Esophagus squamous epithelium (tissue), 5 donors: ENCODE data around the gene COQ7. TPM values are rescaled to one million over a fixed set of nuclear protein-coding genes. Genes with fewer than 3 reads are reported as not detected.

ENCODE experiments used
- DNase-seq: peaks from one replicate; lab custom pipeline; 2025; lab: John Stamatoyannopoulos, UW
- H3K27ac ChIP-seq, 4 donors: fragments of 200-600 bp; sonication (generic); one replicate each; pipeline ENCODE4 v1.5.1; 2016 to 2019; ENCODE audit warnings: mild to moderate bottlenecking in 1 of 4
- H3K27me3 ChIP-seq, 4 donors: fragments of 200-600 bp; sonication (generic); 1 replicate in 3 of 4; 2 replicates in 1 of 4; pipeline versions ENCODE4 v1.5.1 to v1.6.0; 2017 to 2021; ENCODE audit warnings: antibody characterized with exemption in 1 of 4
- H3K36me3 ChIP-seq, 3 donors: fragments of 200-600 bp; sonication (generic); one replicate each; pipeline ENCODE4 v1.5.1; 2016 to 2019
- H3K4me1 ChIP-seq, 3 donors: fragments of 200-600 bp; sonication (generic); one replicate each; pipeline ENCODE4 v1.5.1; 2017 to 2019
- H3K4me3 ChIP-seq, 4 donors: fragments of 200-600 bp; sonication (generic); 1 replicate in 3 of 4; 2 replicates in 1 of 4; pipeline ENCODE4 v1.5.1; 2016 to 2019; ENCODE audit warnings: mild to moderate bottlenecking in 2 of 4, moderate library complexity in 1 of 4
- H3K9me3 ChIP-seq, 3 donors: fragments of 200-600 bp; sonication (generic); one replicate each; pipeline ENCODE4 v1.5.1; 2016 to 2019
- POLR2A ChIP-seq, 4 donors: fragments of 450-650 bp; IDR thresholded peaks; one replicate each; pipeline ENCODE4 v1.6.1; 2017; ENCODE audit warnings: antibody characterized with exemption in 4 of 4, mild to moderate bottlenecking in 4 of 4, moderate library complexity in 3 of 4
- WGBS, 2 donors: methylation state at CpG; one replicate each; pipeline ENCODE4 v1.1.5; 2018; 5-methylcytosine and 5-hydroxymethylcytosine counted together
- intact Hi-C: fragments of 100-400 bp; cut with DNase I; formaldehyde crosslinking; loops from one replicate; pipeline ENCODE4 v1.15.0; 2022
- total RNA-seq, 4 donors: library from RNA; depleted of rRNA; stranded (reverse); fragments of >200 nt; gene quantifications; one replicate each; pipeline ENCODE4 v1.1.0, GENCODE V29; 2016
- TF ChIP-seq, protein P1 (sequence below), 6 experiments: fragments of 450-650 bp in 4 of 6; fragments of 200-600 bp in 2 of 6; sonication (generic) in 2 of 6; IDR thresholded peaks; one replicate each; pipeline ENCODE4 v1.5.1; 2016 to 2019; ENCODE audit warnings: antibody characterized with exemption in 6 of 6, mild to moderate bottlenecking in 4 of 6, moderate library complexity in 4 of 6
- donor health status: DM: yes; HTN: yes; CAD: no.

COQ7 gene
- total RNA-seq, 4 donors from 2014 or later, result 5.6 to 14.4 (median 12.5) TPM

- no peaks in the 10 kb centered on the region for H3K36me3 ChIP-seq
- TF ChIP-seq, protein P1, sequence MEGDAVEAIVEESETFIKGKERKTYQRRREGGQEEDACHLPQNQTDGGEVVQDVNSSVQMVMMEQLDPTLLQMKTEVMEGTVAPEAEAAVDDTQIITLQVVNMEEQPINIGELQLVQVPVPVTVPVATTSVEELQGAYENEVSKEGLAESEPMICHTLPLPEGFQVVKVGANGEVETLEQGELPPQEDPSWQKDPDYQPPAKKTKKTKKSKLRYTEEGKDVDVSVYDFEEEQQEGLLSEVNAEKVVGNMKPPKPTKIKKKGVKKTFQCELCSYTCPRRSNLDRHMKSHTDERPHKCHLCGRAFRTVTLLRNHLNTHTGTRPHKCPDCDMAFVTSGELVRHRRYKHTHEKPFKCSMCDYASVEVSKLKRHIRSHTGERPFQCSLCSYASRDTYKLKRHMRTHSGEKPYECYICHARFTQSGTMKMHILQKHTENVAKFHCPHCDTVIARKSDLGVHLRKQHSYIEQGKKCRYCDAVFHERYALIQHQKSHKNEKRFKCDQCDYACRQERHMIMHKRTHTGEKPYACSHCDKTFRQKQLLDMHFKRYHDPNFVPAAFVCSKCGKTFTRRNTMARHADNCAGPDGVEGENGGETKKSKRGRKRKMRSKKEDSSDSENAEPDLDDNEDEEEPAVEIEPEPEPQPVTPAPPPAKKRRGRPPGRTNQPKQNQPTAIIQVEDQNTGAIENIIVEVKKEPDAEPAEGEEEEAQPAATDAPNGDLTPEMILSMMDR (IDR thresholded peaks at IDR 0.05), result no peak
- TF ChIP-seq POLR2A (IDR thresholded peaks at IDR 0.05), result no peak
- 72 to 83% methylated on average over 2 of the region's 2 CpGs for WGBS, 2 donors
- no peaks in the 10 kb centered on the region for H3K27me3 ChIP-seq
- H3K27ac ChIP-seq, result no peak overlapping the region
- H3K4me3 ChIP-seq, result no peak overlapping the region
- intact Hi-C loops, result loop anchor here (5.0 kb wide), 2 partner anchors 74 to 274 kb away; partner anchors contain the start of gene SYT17
- H3K9me3 ChIP-seq, result no peaks in the 10 kb centered on the region
- H3K4me1 ChIP-seq, result peaks cover 0 to 15% (median 0%) of the 10 kb centered on the region in 3 donors
- DNase-seq, result no peak
These were observed 25.4 kb downstream of the COQ7 start for GRCh38 chr16:19092653-19093410.

DNA sequence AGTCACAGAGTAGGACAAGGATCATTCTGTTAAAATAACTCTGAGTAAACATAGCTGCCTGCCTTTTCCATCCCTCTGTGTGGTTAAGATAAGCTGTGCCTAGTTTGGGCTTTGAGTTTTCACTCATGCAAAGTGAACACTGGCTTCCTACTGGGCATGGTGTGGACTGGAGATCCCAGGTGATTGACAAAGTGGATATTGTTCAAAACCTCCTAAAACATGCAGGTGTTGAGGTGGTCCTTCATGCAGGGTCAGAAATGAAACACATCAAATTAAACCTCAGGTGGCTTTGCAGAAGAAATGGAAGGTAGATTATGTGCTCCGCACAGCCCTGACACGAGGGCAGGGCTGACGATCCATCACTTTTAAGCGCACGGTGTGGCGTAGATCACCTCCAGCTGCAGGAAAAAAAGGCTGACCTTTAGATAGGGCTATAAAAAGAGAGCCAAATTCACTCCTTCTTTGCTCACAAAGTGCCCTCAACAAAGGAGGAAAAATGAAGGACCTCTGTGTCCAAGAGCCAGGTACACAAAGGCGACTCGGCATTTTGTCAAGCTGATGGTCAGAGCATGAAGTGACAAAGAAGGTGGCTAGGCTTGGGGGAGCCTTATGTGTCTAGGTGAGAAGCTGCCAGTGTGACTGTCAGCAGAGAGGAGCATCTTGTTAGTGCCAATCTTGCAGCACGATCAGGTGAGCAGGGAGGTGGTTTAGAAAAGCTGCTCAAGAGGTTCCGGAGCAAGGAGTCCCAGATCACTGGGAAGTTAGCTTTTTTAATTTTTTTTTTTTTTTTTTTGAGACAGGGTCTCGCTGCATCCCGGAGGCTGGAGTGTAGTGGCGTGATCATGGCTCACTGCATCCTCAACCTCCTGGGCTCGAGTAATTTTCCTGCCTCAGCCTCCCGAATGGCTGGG lies 26.5 kb downstream of the COQ7 start:
- WGBS, 2 donors, result 84 to 87% methylated on average over 15 of the region's 15 CpGs
- TF ChIP-seq, protein P1 (IDR thresholded peaks at IDR 0.05), result no peak
- TF ChIP-seq POLR2A (IDR thresholded peaks at IDR 0.05), result no peak
- intact Hi-C loops, result loop anchor here (5.0 kb wide), 2 partner anchors 73 to 273 kb away; partner anchors contain the start of gene SYT17
- no peaks in the 10 kb centered on the region for H3K27me3 ChIP-seq
- no peaks in the 10 kb centered on the region for H3K9me3 ChIP-seq
- peaks cover 0 to 15% (median 0%) of the 10 kb centered on the region in 3 donors for H3K4me1 ChIP-seq
- no peak overlapping the region for H3K4me3 ChIP-seq
- DNase-seq, result no peak
- no peaks in the 10 kb centered on the region for H3K36me3 ChIP-seq
- no peak overlapping the region for H3K27ac ChIP-seq

GRCh38 chr16:19094542-19095365 lies 27.3 kb downstream of the COQ7 start:
- Histone ChIP-seq H3K9me3 (no peaks in the 10 kb centered on the region), H3K4me3 (no peak overlapping the region), H3K4me1 (peaks cover 0 to 15% (median 0%) of the 10 kb centered on the region in 3 donors), H3K36me3 (no peaks in the 10 kb centered on the region), H3K27ac (no peak overlapping the region), H3K27me3 (no peaks in the 10 kb centered on the region)
- DNase-seq, result no peak
- whole genome bisulfite sequencing, 2 donors, result 60 to 63% methylated on average over 11 of the region's 11 CpGs
- intact Hi-C loops, result loop anchor here (5.0 kb wide), 2 partner anchors 73 to 273 kb away; partner anchors contain the start of gene SYT17
- no peak for TF ChIP-seq POLR2A (IDR thresholded peaks at IDR 0.05)
- TF ChIP-seq, protein P1 (IDR thresholded peaks at IDR 0.05), result no peak

- intact Hi-C loops, result no loop called here
- WGBS, 2 donors, result 67 to 71% methylated on average over 5 of the region's 5 CpGs
- DNase-seq, result no peak
These were observed 28.2 kb downstream of the COQ7 start for GRCh38 chr16:19095654-19096053.

More at GRCh38 chr16:19095654-19096053, 28.2 kb downstream of the COQ7 start:
- H3K4me1 ChIP-seq, result peaks cover 0 to 15% (median 0%) of the 10 kb centered on the region in 3 donors
- H3K27ac ChIP-seq, result no peak overlapping the region
- H3K9me3 ChIP-seq, result no peaks in the 10 kb centered on the region
- H3K36me3 ChIP-seq, result no peaks in the 10 kb centered on the region
- TF ChIP-seq, protein P1 (IDR thresholded peaks at IDR 0.05), result no peak
- TF ChIP-seq POLR2A (IDR thresholded peaks at IDR 0.05), result no peak
- no peaks in the 10 kb centered on the region for H3K27me3 ChIP-seq
- no peak overlapping the region for H3K4me3 ChIP-seq
